ENCODE results near the gene SULT6B1. TPM values are rescaled to one million over a fixed set of nuclear protein-coding genes. Genes with fewer than 3 reads are reported as not detected.
"Not testable (repeated sequence)": the region's sequence is repeated elsewhere in the genome, so short reads cannot be mapped to it uniquely, and the experiment has no call there.

SULT6B1 gene
- not detected for total RNA-seq

GRCh38 chr2:37188570-37188969, at the start of gene SULT6B1:
Gene SULT6B1, minus strand, starts transcription at chr2:37188670. Its CDS starts 30 bp downstream, at chr2:37188640.
- H3K27ac Mint-ChIP-seq = no peak within 1 kb of the TSS
- no peak for DNase-seq
- H3K27me3 Mint-ChIP-seq = peaks cover 6% of the 10 kb centered on the region
- H3K36me3 Mint-ChIP-seq = no peaks in the 10 kb centered on the region
- intact Hi-C loops (cut with micrococcal nuclease) = loop anchor here (5.0 kb wide), 1 partner anchor 464 kb away; no protein-coding TSS in a partner anchor
- ChIA-PET POLR2A (interaction anchor here (1.3 kb wide), 1 partner anchor 43 kb away, joined by 3 read pairs; the partner anchor contains the start of genes CEBPZ and NDUFAF7), CTCF (no interaction called here)
- H3K9me3 Mint-ChIP-seq = no peaks in the 10 kb centered on the region
- no peak within 1 kb of the TSS for H3K4me3 Mint-ChIP-seq
- peaks cover 2% of the 10 kb centered on the region for H3K4me1 Mint-ChIP-seq (ENCODE audit: low read depth)

- no peak overlapping the region for H3K4me3 Mint-ChIP-seq
- peaks cover 23% of the 10 kb centered on the region for H3K36me3 Mint-ChIP-seq
- H3K4me1 Mint-ChIP-seq (ENCODE audit: low read depth) = peaks cover 29% of the 10 kb centered on the region
- intact Hi-C loops (cut with micrococcal nuclease) = loop anchor here (5.0 kb wide), 1 partner anchor 160 kb away; no protein-coding TSS in a partner anchor
- ChIA-PET CTCF (interaction anchor here (1.0 kb wide), 1 partner anchor 645 kb away, joined by 3 read pairs; no protein-coding TSS in a partner anchor), POLR2A (interaction anchor here (1.0 to 2.9 kb wide), 11 partner anchors 10 to 149 kb away, joined by 3 to 14 read pairs (median 6); partner anchors contain the start of genes CEBPZOS, EIF2AK2, GPATCH11 and HEATR5B)
- H3K9me3 Mint-ChIP-seq = no peaks in the 10 kb centered on the region
- DNase-seq = no peak
- no peak overlapping the region for H3K27ac Mint-ChIP-seq
- H3K27me3 Mint-ChIP-seq = no peaks in the 10 kb centered on the region
Observed at GRCh38 chr2:37232131-37232933, 43.9 kb upstream of the SULT6B1 start.

GRCh38 chr2:37231241-37232130, 43.0 kb upstream of the SULT6B1 start, which contains the start of the genes CEBPZ and NDUFAF7:
Gene CEBPZ, minus strand, starts transcription at chr2:37231596. Its CDS starts 29 bp downstream, at chr2:37231567.
Gene NDUFAF7, plus strand, starts transcription at chr2:37231658. Its CDS starts 48 bp downstream, at chr2:37231706.
- Mint-ChIP-seq H3K4me3 (no peak within 1 kb of the TSS), H3K9me3 (no peaks in the 10 kb centered on the region), H3K27ac (no peak within 1 kb of the TSS), H3K36me3 (peaks cover 29% of the 10 kb centered on the region), H3K27me3 (no peaks in the 10 kb centered on the region), H3K4me1 (ENCODE audit: low read depth) (peaks cover 36% of the 10 kb centered on the region)
- DNase-seq = peak; percentile 95
- POLR2A ChIA-PET = interaction anchor here (1.0 to 2.9 kb wide), 11 partner anchors 9 to 148 kb away, joined by 3 to 14 read pairs (median 6); partner anchors contain the start of genes CEBPZOS, EIF2AK2, GPATCH11 and HEATR5B
- CTCF ChIA-PET = interaction anchor here (1.0 to 1.2 kb wide), 4 partner anchors 12 to 646 kb away, joined by 3 to 4 read pairs (median 3); no protein-coding TSS in a partner anchor
- intact Hi-C loops (cut with micrococcal nuclease) = loop anchor here (1.0 to 5.0 kb wide), 5 partner anchors 13 to 161 kb away; partner anchors contain the start of genes GPATCH11 and HEATR5B

GRCh38 chr2:37230581-37230980, 42.1 kb upstream of the SULT6B1 start:
- H3K9me3 Mint-ChIP-seq = no peaks in the 10 kb centered on the region
- DNase-seq = no peak
- H3K27ac Mint-ChIP-seq = no peak overlapping the region
- ChIA-PET POLR2A (interaction anchor here (2.9 kb wide), 1 partner anchor 13 kb away, joined by 14 read pairs; no protein-coding TSS in a partner anchor), CTCF (interaction anchor here (1.0 to 1.2 kb wide), 3 partner anchors 11 to 647 kb away, joined by 3 to 4 read pairs (median 3); no protein-coding TSS in a partner anchor)
- peaks cover 42% of the 10 kb centered on the region for H3K4me1 Mint-ChIP-seq (ENCODE audit: low read depth)
- intact Hi-C loops (cut with micrococcal nuclease) = loop anchor here (2.0 to 5.0 kb wide), 3 partner anchors 92 to 162 kb away; partner anchors contain the start of genes GPATCH11 and HEATR5B
- no peaks in the 10 kb centered on the region for H3K27me3 Mint-ChIP-seq
- H3K4me3 Mint-ChIP-seq = no peak overlapping the region
- H3K36me3 Mint-ChIP-seq = peaks cover 29% of the 10 kb centered on the region

GRCh38 chr2:37228788-37229187, 40.3 kb upstream of the SULT6B1 start:
- Mint-ChIP-seq H3K27ac (no peak overlapping the region), H3K27me3 (no peaks in the 10 kb centered on the region), H3K4me1 (ENCODE audit: low read depth) (peaks cover 40% of the 10 kb centered on the region), H3K4me3 (no peak overlapping the region), H3K9me3 (no peaks in the 10 kb centered on the region), H3K36me3 (peaks cover 28% of the 10 kb centered on the region)
- intact Hi-C loops (cut with micrococcal nuclease) = no loop called here
- POLR2A ChIA-PET = no interaction called here
- DNase-seq = no peak
- CTCF ChIA-PET = interaction anchor here (0.6 kb wide), 1 partner anchor 8 kb away, joined by 4 read pairs; no protein-coding TSS in a partner anchor

- Mint-ChIP-seq H3K4me3 (no peak overlapping the region), H3K27me3 (no peaks in the 10 kb centered on the region), H3K9me3 (no peaks in the 10 kb centered on the region), H3K36me3 (peaks cover 41% of the 10 kb centered on the region), H3K4me1 (ENCODE audit: low read depth) (peaks cover 55% of the 10 kb centered on the region), H3K27ac (no peak overlapping the region)
- ChIA-PET POLR2A (no interaction called here), CTCF (no interaction called here)
- DNase-seq = no peak
- intact Hi-C loops (cut with micrococcal nuclease) = no loop called here
Observed at GRCh38 chr2:37226863-37227262, 38.4 kb upstream of the SULT6B1 start.

GRCh38 chr2:37225129-37225528, 36.7 kb upstream of the SULT6B1 start:
- POLR2A ChIA-PET; H3K27ac Mint-ChIP-seq; H3K4me3 Mint-ChIP-seq; H3K27me3 Mint-ChIP-seq; DNase-seq; intact Hi-C loops (cut with micrococcal nuclease); CTCF ChIA-PET; H3K9me3 Mint-ChIP-seq: not testable (repeated sequence)
- Mint-ChIP-seq H3K36me3 (peaks cover 56% of the 10 kb centered on the region), H3K4me1 (ENCODE audit: low read depth) (peaks cover 60% of the 10 kb centered on the region)

- intact Hi-C loops (cut with micrococcal nuclease) = no loop called here
- no peak overlapping the region for H3K27ac Mint-ChIP-seq
- CTCF ChIA-PET = no interaction called here
Observed at GRCh38 chr2:37224063-37224462, 35.6 kb upstream of the SULT6B1 start.

GRCh38 chr2:37223131-37223530, 34.7 kb upstream of the SULT6B1 start:
- ChIA-PET POLR2A (interaction anchor here (1.4 kb wide), 1 partner anchor 9 kb away, joined by 9 read pairs; the partner anchor contains the start of genes CEBPZ and NDUFAF7), CTCF (interaction anchor here (0.9 kb wide), 1 partner anchor 100 kb away, joined by 3 read pairs; no protein-coding TSS in a partner anchor)
- Mint-ChIP-seq H3K36me3 (peaks cover 59% of the 10 kb centered on the region), H3K27ac (no peak overlapping the region), H3K4me3 (no peak overlapping the region), H3K27me3 (no peaks in the 10 kb centered on the region), H3K4me1 (ENCODE audit: low read depth) (peaks cover 51% of the 10 kb centered on the region), H3K9me3 (no peaks in the 10 kb centered on the region)
- intact Hi-C loops (cut with micrococcal nuclease) = no loop called here
- no peak for DNase-seq

More at GRCh38 chr2:37224063-37224462, 35.6 kb upstream of the SULT6B1 start:
- Mint-ChIP-seq H3K9me3 (no peaks in the 10 kb centered on the region), H3K27me3 (no peaks in the 10 kb centered on the region), H3K4me3 (no peak overlapping the region), H3K4me1 (ENCODE audit: low read depth) (peaks cover 55% of the 10 kb centered on the region), H3K36me3 (peaks cover 54% of the 10 kb centered on the region)
- no peak for DNase-seq
- POLR2A ChIA-PET = no interaction called here

- no peak for DNase-seq
- H3K27ac Mint-ChIP-seq = no peak overlapping the region
- no peaks in the 10 kb centered on the region for H3K9me3 Mint-ChIP-seq
- H3K4me1 Mint-ChIP-seq (ENCODE audit: low read depth) = peaks cover 31% of the 10 kb centered on the region
- no peak overlapping the region for H3K4me3 Mint-ChIP-seq
- ChIA-PET POLR2A (no interaction called here), CTCF (interaction anchor here (0.9 to 1.3 kb wide), 3 partner anchors 12 to 177 kb away, joined by 4 read pairs; partner anchors contain the start of genes CEBPZ and NDUFAF7)
- intact Hi-C loops (cut with micrococcal nuclease) = no loop called here
- H3K36me3 Mint-ChIP-seq = peaks cover 55% of the 10 kb centered on the region
- H3K27me3 Mint-ChIP-seq = no peaks in the 10 kb centered on the region
Observed at GRCh38 chr2:37219046-37219445, 30.6 kb upstream of the SULT6B1 start.

GRCh38 chr2:37215250-37215649, 26.8 kb upstream of the SULT6B1 start:
- CTCF ChIA-PET = no interaction called here
- peaks cover 2% of the 10 kb centered on the region for H3K9me3 Mint-ChIP-seq
- no peak overlapping the region for H3K4me3 Mint-ChIP-seq
- no peak for DNase-seq
- H3K36me3 Mint-ChIP-seq = peaks cover 53% of the 10 kb centered on the region
- peak overlapping the region; percentile 46 for H3K27ac Mint-ChIP-seq
- POLR2A ChIA-PET = no interaction called here
- peaks cover 9% of the 10 kb centered on the region for H3K4me1 Mint-ChIP-seq (ENCODE audit: low read depth)
- intact Hi-C loops (cut with micrococcal nuclease) = no loop called here
- H3K27me3 Mint-ChIP-seq = no peaks in the 10 kb centered on the region

All from activated CD4-positive, alpha-beta memory T cell treated with anti-CD3 and anti-CD28 coated beads for 36 hours (primary cell).